Common myeloid progenitor, CD34-positive (primary cell): Measurements from ENCODE around the gene EEF1AKMT1.
A peak's percentile ranks its signal among the peaks of the same experiment; 100 is the strongest.

ENCODE experiments used
- CTCF ChIA-PET: fragments of 350-600 bp; sonication (Branson Sonifier 250); formaldehyde crosslinking; loops from one replicate; lab custom pipeline; 2021; ENCODE audit warnings: antibody characterized with exemption; lab: Charles Lee
- POLR2A ChIA-PET: fragments of 350-600 bp; sonication (Branson Sonifier 250); formaldehyde crosslinking; loops from one replicate; lab custom pipeline; 2021; ENCODE audit warnings: antibody characterized with exemption; lab: Charles Lee
- DNase-seq, 3 donors: peaks; one replicate each; pipeline versions ENCODE4 v3.0.0 to v3.0.0-alpha.2; 2013
- H3K27ac ChIP-seq, 2 experiments: 1 replicate in 1 of 2; 2 replicates in 1 of 2; pipeline ENCODE4 v1.7.0; 2013; ENCODE audit warnings: inconsistent platforms in 2 of 2, low read length in 2 of 2, mild to moderate bottlenecking in 2 of 2, low read depth in 1 of 2, moderate library complexity in 1 of 2; ENCODE audit not compliant: severe bottlenecking in 2 of 2, insufficient read depth in 1 of 2, poor library complexity in 1 of 2
- H3K27me3 ChIP-seq, 5 experiments: replicated peaks in 2 of 5; 1 replicate in 3 of 5; 2 replicates in 2 of 5; pipeline versions ENCODE4 v1.6.1 to v1.7.0; 2013; ENCODE audit warnings: low read length in 4 of 5, mild to moderate bottlenecking in 2 of 5, moderate library complexity in 2 of 5, inconsistent platforms in 1 of 5; ENCODE audit not compliant: insufficient read depth in 5 of 5, control insufficient read depth in 4 of 5
- H3K36me3 ChIP-seq, 4 experiments: 1 replicate in 2 of 4; 2 replicates in 2 of 4; pipeline versions ENCODE4 v1.6.1 to v1.7.0; 2013; ENCODE audit warnings: low read length in 3 of 4, control low read depth in 1 of 4, mild to moderate bottlenecking in 1 of 4; ENCODE audit not compliant: control insufficient read depth in 4 of 4, insufficient read depth in 4 of 4
- H3K4me1 ChIP-seq, 4 experiments: 1 replicate in 3 of 4; 2 replicates in 1 of 4; pipeline versions ENCODE4 v1.6.1 to v1.7.1; 2013; ENCODE audit warnings: low read length in 3 of 4, mild to moderate bottlenecking in 3 of 4, control low read depth in 1 of 4, inconsistent platforms in 1 of 4, moderate library complexity in 1 of 4; ENCODE audit not compliant: control insufficient read depth in 4 of 4, insufficient read depth in 4 of 4; ENCODE audit errors: control extremely low read depth in 1 of 4
- H3K4me3 ChIP-seq, 7 experiments: 1 replicate in 4 of 7; 2 replicates in 3 of 7; pipeline versions ENCODE4 v1.5.1 to v1.7.0; 2013; ENCODE audit warnings: mild to moderate bottlenecking in 7 of 7, low read length in 6 of 7, moderate library complexity in 6 of 7, inconsistent platforms in 2 of 7, low read depth in 2 of 7, control low read depth in 1 of 7; ENCODE audit not compliant: insufficient read depth in 4 of 7, control insufficient read depth in 1 of 7; ENCODE audit errors: extremely low read depth in 1 of 7
- H3K9me3 ChIP-seq, 5 experiments: 1 replicate in 4 of 5; 2 replicates in 1 of 5; pipeline versions ENCODE4 v1.6.1 to v1.7.1; 2013; ENCODE audit warnings: low read length in 4 of 5, mild to moderate bottlenecking in 2 of 5, inconsistent platforms in 1 of 5, low read depth in 1 of 5, moderate library complexity in 1 of 5; ENCODE audit not compliant: control insufficient read depth in 4 of 5, insufficient read depth in 2 of 5; ENCODE audit errors: control extremely low read depth in 1 of 5
- WGBS: methylation state at CpG from one replicate; pipeline ENCODE4 v1.1.5; 2013; ENCODE audit not compliant: insufficient coverage; 5-methylcytosine and 5-hydroxymethylcytosine counted together

The EEF1AKMT1 gene

GRCh38 chr13:20716951-20717350 lies 56.8 kb downstream of the EEF1AKMT1 start:
- Histone ChIP-seq H3K36me3 (no peaks in the 10 kb centered on the region), H3K4me1 (peaks cover 0 to 22% (median 10%) of the 10 kb centered on the region in 4 experiments), H3K9me3 (peaks cover 0 to 2% (median 0%) of the 10 kb centered on the region in 5 experiments), H3K27ac (no peak overlapping the region), H3K4me3 (no peak overlapping the region), H3K27me3 (peaks cover 0 to 17% (median 4%) of the 10 kb centered on the region in 5 experiments)
- CTCF ChIA-PET: interaction anchor here (0.6 to 1.2 kb wide), 2 partner anchors 112 to 230 kb away, joined by 3 read pairs; no protein-coding TSS in a partner anchor
- no peak for DNase-seq
- POLR2A ChIA-PET: no interaction called here
- 97% methylated on average over 15 of the region's 15 CpGs for WGBS

DNA sequence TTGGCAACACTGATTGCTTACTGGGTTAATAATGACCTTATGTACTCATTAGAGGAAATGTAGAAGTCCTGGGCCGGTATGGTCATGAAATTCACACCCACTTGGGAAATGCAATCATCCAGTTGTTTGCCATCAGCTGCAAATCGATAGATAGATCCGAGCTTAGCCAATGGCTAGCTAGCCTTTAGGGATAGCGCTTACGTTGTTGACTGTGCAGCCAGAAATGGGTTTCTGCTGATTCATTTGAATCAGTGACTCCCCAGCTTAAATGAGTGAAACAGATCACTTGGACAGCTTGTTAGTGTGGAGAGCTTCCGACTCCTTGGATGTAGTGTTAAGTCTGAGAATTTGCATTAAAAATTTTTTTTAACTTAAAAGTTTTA lies 58.4 kb downstream of the EEF1AKMT1 start:
- Histone ChIP-seq H3K9me3 (no peaks in the 10 kb centered on the region), H3K4me3 (no peak overlapping the region), H3K4me1 (peaks cover 0 to 13% (median 3%) of the 10 kb centered on the region in 4 experiments), H3K27me3 (peaks cover 0 to 2% (median 0%) of the 10 kb centered on the region in 5 experiments), H3K36me3 (no peaks in the 10 kb centered on the region), H3K27ac (no peak overlapping the region)
- no peak for DNase-seq
- CTCF ChIA-PET: interaction anchor here (0.8 to 2.3 kb wide), 7 partner anchors 10 to 225 kb away, joined by 3 to 11 read pairs (median 4); no protein-coding TSS in a partner anchor
- POLR2A ChIA-PET: no interaction called here
- WGBS: 98% methylated on average over 5 of the region's 6 CpGs

DNA sequence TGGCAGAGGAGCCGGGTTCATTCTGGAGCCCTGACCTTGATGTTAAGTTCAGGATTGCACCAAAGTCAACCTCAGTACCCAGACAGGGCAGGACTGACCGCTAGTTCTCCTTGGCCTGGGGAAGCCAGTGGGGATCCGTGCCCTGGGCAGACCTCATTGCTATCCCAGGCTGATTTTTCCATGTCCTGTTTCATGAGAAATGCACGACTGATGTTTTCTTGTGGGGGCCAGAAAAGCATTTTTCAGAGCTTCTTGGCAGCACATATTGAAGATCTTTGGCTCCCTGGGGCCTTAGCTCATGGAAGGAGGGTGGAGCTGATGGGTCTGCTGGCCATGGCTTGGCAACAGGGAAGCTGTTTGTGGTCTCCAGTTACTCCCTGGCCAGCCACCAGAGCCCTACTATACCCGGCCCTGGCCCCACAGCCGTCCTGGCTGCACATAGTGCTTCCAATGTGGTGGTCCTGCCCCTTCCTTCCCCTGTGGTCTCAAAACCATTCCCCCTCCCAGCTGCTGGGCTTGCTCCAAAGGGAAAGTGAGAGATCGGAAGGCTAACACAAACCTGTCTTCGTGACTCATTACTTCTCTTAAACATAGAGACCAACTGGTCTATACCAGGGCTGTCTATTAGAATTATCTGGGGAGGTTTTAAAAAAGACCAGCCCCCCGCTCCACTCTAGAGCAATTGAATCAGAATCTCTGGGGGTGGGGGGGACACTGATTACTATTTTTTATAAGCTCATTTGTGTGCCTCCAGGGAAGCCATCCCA lies 59.0 kb downstream of the EEF1AKMT1 start:
- no peak overlapping the region for H3K27ac ChIP-seq
- H3K4me1 ChIP-seq: peaks cover 0 to 13% (median 3%) of the 10 kb centered on the region in 4 experiments
- 49% methylated on average over 7 of the region's 9 CpGs for WGBS
- no peaks in the 10 kb centered on the region for H3K36me3 ChIP-seq
- DNase-seq: peak in 1 of 3 donors; percentile 35
- H3K27me3 ChIP-seq: no peaks in the 10 kb centered on the region
- H3K9me3 ChIP-seq: no peaks in the 10 kb centered on the region
- H3K4me3 ChIP-seq: peak overlapping the region in 1 of 7 experiments; percentile 7
- POLR2A ChIA-PET: no interaction called here
- CTCF ChIA-PET: interaction anchor here (0.9 to 2.3 kb wide), 10 partner anchors 8 to 224 kb away, joined by 3 to 11 read pairs (median 4); no protein-coding TSS in a partner anchor

DNA sequence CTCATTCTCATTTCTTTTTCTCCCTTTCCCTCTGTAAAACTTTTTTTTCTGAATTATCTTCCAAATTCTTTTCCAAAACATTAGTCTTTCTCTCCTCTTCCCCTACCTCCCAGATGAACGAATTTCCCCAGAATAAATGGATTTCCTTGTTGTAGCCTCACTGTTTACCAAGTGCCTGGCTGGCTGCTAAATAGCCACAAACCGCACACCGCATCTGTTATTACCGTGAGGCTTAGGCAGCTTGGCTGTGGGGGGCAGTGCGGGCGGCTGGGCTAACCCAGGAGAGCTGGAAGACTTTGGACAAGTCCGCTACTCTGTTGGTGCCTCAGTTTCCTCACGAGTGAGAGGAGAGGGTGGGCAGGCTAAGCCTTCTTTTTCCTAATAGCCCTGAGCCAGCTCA lies 59.6 kb downstream of the EEF1AKMT1 start:
- Histone ChIP-seq H3K27ac (no peak overlapping the region), H3K9me3 (no peaks in the 10 kb centered on the region), H3K4me3 (no peak overlapping the region), H3K27me3 (no peaks in the 10 kb centered on the region), H3K4me1 (peaks cover 0 to 13% (median 3%) of the 10 kb centered on the region in 4 experiments), H3K36me3 (no peaks in the 10 kb centered on the region)
- POLR2A ChIA-PET: no interaction called here
- WGBS: 89% methylated on average over 6 of the region's 8 CpGs
- no peak for DNase-seq
- CTCF ChIA-PET: interaction anchor here (0.9 to 2.3 kb wide), 6 partner anchors 8 to 161 kb away, joined by 3 to 11 read pairs (median 4); no protein-coding TSS in a partner anchor

- DNase-seq: peak in 2 of 3 donors; percentile 41 to 50
- no peaks in the 10 kb centered on the region for H3K27me3 ChIP-seq
- ChIA-PET POLR2A (no interaction called here), CTCF (interaction anchor here (0.9 to 2.3 kb wide), 7 partner anchors 8 to 219 kb away, joined by 3 to 11 read pairs (median 4); no protein-coding TSS in a partner anchor)
- no peaks in the 10 kb centered on the region for H3K36me3 ChIP-seq
- peaks cover 0 to 13% (median 3%) of the 10 kb centered on the region in 4 experiments for H3K4me1 ChIP-seq
- no peaks in the 10 kb centered on the region for H3K9me3 ChIP-seq
- 92% methylated on average over 9 of the region's 11 CpGs for WGBS
- no peak overlapping the region for H3K27ac ChIP-seq
- H3K4me3 ChIP-seq: no peak overlapping the region
Measured at GRCh38 chr13:20713751-20714150, 60.0 kb downstream of the EEF1AKMT1 start.

GRCh38 chr13:20713014-20713376 lies 60.8 kb downstream of the EEF1AKMT1 start:
- CTCF ChIA-PET: interaction anchor here (1.0 to 2.1 kb wide), 4 partner anchors 11 to 218 kb away, joined by 4 to 9 read pairs (median 4); no protein-coding TSS in a partner anchor

More at GRCh38 chr13:20713014-20713376, 60.8 kb downstream of the EEF1AKMT1 start:
- DNase-seq: no peak
- H3K4me1 ChIP-seq: peaks cover 0 to 13% (median 3%) of the 10 kb centered on the region in 4 experiments
- H3K4me3 ChIP-seq: no peak overlapping the region
- H3K9me3 ChIP-seq: no peaks in the 10 kb centered on the region
- 74% methylated on average over 11 of the region's 11 CpGs for WGBS
- H3K27me3 ChIP-seq: no peaks in the 10 kb centered on the region
- POLR2A ChIA-PET: no interaction called here
- H3K36me3 ChIP-seq: no peaks in the 10 kb centered on the region
- H3K27ac ChIP-seq: no peak overlapping the region
